Measurements from ENCODE around the gene MAN2C1.

MAN2C1 gene

GRCh38 chr15:75358771-75359536, 9.5 kb downstream of the MAN2C1 start:
- TF ChIP-seq ARNT (IDR thresholded peaks at IDR 0.05): no peak
- no peak for TF ChIP-seq SP1 (IDR thresholded peaks at IDR 0.05)
- no peak for TF ChIP-seq FOXA1 (IDR thresholded peaks at IDR 0.05)
- no peak for TF ChIP-seq BHLHE40 (IDR thresholded peaks at IDR 0.05; ENCODE audit: borderline replicate concordance)
- no peak for TF ChIP-seq FOXM1 (IDR thresholded peaks at IDR 0.05; ENCODE audit: borderline replicate concordance)
- TF ChIP-seq LEF1 (IDR thresholded peaks at IDR 0.05; ENCODE audit: borderline replicate concordance): no peak
- no peak for TF ChIP-seq PKNOX1 (IDR thresholded peaks at IDR 0.05)
- TF ChIP-seq L3MBTL2 (conservative IDR thresholded peaks at IDR 0.05): no peak
- no peak for TF ChIP-seq FOXK2 (IDR thresholded peaks at IDR 0.05)
- no peak for TF ChIP-seq TARDBP (IDR thresholded peaks at IDR 0.05)
- no peak for TF ChIP-seq CTBP1 (IDR thresholded peaks at IDR 0.05; ENCODE audit: borderline replicate concordance)
- TF ChIP-seq ZNF384 (IDR thresholded peaks at IDR 0.05): no peak
- TF ChIP-seq HDGF (IDR thresholded peaks at IDR 0.05; ENCODE audit: borderline replicate concordance): no peak
- no peak for TF ChIP-seq SUZ12 (IDR thresholded peaks at IDR 0.05)
- no peak for TF ChIP-seq ELF4 (IDR thresholded peaks at IDR 0.05)
- no peak for TF ChIP-seq NFRKB (IDR thresholded peaks at IDR 0.05)
- DNase-seq (ENCODE audit: extremely low spot score): no peak
- ChIA-PET CTCF (interaction anchor here (0.6 kb wide), 1 partner anchor 97 kb away, joined by 3 read pairs; no protein-coding TSS in a partner anchor), POLR2A (interaction anchor here (1.5 kb wide), 1 partner anchor 10 kb away, joined by 4 read pairs; no protein-coding TSS in a partner anchor)

DNA sequence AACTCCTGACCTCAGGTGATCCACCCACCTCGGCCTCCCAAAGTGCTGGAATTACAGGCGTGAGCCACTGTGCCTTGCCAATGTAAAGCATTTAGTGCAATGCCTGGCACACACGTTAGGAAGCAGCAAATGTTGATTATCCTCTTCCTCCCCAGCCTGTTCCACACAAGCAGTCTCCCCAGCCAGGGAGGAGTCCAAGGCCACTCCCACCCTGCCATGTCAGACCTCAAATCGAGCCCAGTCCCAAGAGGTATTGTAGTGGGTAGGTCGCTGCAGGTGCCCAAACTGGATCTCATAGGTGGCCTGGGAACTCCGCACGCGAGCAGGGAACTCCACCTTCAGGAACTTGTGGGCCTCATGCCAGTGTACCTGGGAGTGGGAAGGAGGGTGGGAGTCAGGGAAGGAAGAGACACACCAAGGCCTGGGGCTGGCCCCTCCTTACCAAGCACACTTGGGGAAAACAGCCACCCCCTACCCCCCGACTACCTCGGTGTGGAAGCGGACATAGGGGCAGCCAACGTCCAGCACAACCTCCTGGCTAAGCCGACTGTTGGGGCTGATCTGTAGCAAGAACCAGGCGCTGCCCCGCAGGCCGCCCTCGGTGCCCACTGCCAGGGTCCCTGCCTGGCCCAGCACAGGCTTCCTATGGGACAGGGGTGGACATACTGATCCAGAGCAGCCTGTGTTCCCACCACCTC, 10.3 kb downstream of the MAN2C1 start:
- TF ChIP-seq TARDBP (IDR thresholded peaks at IDR 0.05): no peak
- ChIA-PET CTCF (no interaction called here), POLR2A (no interaction called here)
- DNase-seq (ENCODE audit: extremely low spot score): no peak

DNA sequence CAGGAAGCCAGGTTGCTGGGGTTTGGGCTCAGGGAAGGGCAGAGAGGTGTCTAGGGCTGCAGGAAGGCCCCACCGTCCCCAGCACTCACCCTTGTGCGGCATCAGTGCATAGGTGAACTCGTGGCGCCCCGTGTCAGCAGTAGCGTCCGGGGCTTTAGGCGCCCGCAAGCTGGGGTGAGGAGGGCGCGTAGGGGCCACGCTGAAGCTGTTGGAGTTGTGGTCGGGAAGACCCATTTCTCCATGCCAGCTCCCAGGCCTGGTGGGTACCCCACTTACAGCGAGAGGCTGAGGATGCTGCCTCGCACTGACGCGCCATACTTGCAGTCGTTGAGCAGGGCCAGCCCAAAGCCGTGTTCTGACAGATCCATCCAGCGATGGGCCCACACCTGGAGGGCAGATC, 11.9 kb downstream of the MAN2C1 start:
- TF ChIP-seq LEF1 (IDR thresholded peaks at IDR 0.05; ENCODE audit: borderline replicate concordance) (no peak), TARDBP (IDR thresholded peaks at IDR 0.05) (no peak), FOXM1 (IDR thresholded peaks at IDR 0.05; ENCODE audit: borderline replicate concordance) (no peak), PKNOX1 (IDR thresholded peaks at IDR 0.05) (no peak), NFRKB (IDR thresholded peaks at IDR 0.05) (no peak), ZNF384 (IDR thresholded peaks at IDR 0.05) (no peak), FOXA1 (IDR thresholded peaks at IDR 0.05) (no peak), SUZ12 (IDR thresholded peaks at IDR 0.05) (no peak), CTBP1 (IDR thresholded peaks at IDR 0.05; ENCODE audit: borderline replicate concordance) (no peak), HDGF (IDR thresholded peaks at IDR 0.05; ENCODE audit: borderline replicate concordance) (no peak), BHLHE40 (IDR thresholded peaks at IDR 0.05; ENCODE audit: borderline replicate concordance) (no peak), ARNT (IDR thresholded peaks at IDR 0.05) (no peak), SP1 (IDR thresholded peaks at IDR 0.05) (no peak), FOXK2 (IDR thresholded peaks at IDR 0.05) (no peak), ELF4 (IDR thresholded peaks at IDR 0.05) (no peak), L3MBTL2 (conservative IDR thresholded peaks at IDR 0.05) (no peak)
- CTCF ChIA-PET: no interaction called here
- POLR2A ChIA-PET: interaction anchor here (1.2 to 6.0 kb wide), 2 partner anchors 9 to 12 kb away, joined by 4 to 58 read pairs; partner anchors contain the start of gene MAN2C1
- no peak for DNase-seq (ENCODE audit: extremely low spot score)

DNA sequence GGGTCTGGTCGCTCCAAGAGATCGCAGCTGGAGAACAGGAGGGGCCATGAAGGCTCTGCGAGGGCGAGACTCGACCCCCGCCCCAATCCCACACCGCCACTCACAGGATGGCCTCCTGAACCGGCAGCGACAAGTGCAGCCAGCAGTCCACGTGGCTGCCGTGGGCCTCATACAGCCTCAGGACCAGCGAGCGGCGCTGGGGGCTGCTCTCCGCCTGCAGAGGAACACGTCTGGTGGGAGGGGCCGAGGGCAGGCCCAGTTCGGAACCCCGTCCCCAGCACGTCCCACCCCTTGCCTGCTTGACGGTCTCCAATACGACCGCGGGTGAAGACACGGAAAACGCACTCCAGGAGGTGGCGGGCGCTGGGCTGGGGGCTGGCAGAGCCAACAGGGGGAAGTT, 12.4 kb downstream of the MAN2C1 start:
- ChIA-PET CTCF (no interaction called here), POLR2A (interaction anchor here (1.2 to 6.0 kb wide), 2 partner anchors 10 to 12 kb away, joined by 4 to 58 read pairs; partner anchors contain the start of gene MAN2C1)
- no peak for TF ChIP-seq L3MBTL2 (conservative IDR thresholded peaks at IDR 0.05)
- no peak for DNase-seq (ENCODE audit: extremely low spot score)

DNA sequence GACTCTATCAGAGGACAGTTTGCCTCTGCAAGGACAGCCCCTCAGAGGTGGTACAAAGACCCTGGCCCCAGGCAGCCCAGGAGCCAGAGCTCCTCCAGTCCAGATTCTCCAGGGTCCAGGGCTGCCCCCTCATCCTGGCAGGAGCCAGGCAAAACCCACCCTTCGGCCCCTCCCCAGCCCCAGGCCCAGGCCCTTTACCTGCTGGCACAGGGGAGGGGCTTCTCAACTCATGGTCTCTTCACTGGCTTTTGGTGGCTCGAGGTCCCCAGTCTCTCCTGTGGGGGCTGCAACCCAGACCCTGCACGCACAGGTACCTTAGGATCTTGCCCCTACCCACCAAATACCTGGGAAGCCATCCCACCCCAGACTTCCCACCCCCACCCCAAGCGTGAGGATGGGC, 13.0 kb downstream of the MAN2C1 start:
- no peak for DNase-seq (ENCODE audit: extremely low spot score)
- ChIA-PET CTCF (interaction anchor here (1.3 kb wide), 1 partner anchor 12 kb away, joined by 3 read pairs; no protein-coding TSS in a partner anchor), POLR2A (interaction anchor here (1.5 to 6.0 kb wide), 2 partner anchors 11 to 13 kb away, joined by 5 to 58 read pairs; partner anchors contain the start of gene MAN2C1)
- no peak for TF ChIP-seq CTBP1 (IDR thresholded peaks at IDR 0.05; ENCODE audit: borderline replicate concordance)
- TF ChIP-seq TARDBP (IDR thresholded peaks at IDR 0.05): no peak
- TF ChIP-seq NFRKB (IDR thresholded peaks at IDR 0.05): no peak
- no peak for TF ChIP-seq HDGF (IDR thresholded peaks at IDR 0.05; ENCODE audit: borderline replicate concordance)
- TF ChIP-seq ZNF384 (IDR thresholded peaks at IDR 0.05): no peak
- no peak for TF ChIP-seq ARNT (IDR thresholded peaks at IDR 0.05)
- TF ChIP-seq FOXM1 (IDR thresholded peaks at IDR 0.05; ENCODE audit: borderline replicate concordance): no peak
- TF ChIP-seq SP1 (IDR thresholded peaks at IDR 0.05): no peak
- TF ChIP-seq BHLHE40 (IDR thresholded peaks at IDR 0.05; ENCODE audit: borderline replicate concordance): no peak

GRCh38 chr15:75354454-75354853, 14.0 kb downstream of the MAN2C1 start:
- TF ChIP-seq PKNOX1 (IDR thresholded peaks at IDR 0.05) (no peak), SP1 (IDR thresholded peaks at IDR 0.05) (no peak), HDGF (IDR thresholded peaks at IDR 0.05; ENCODE audit: borderline replicate concordance) (no peak), CTBP1 (IDR thresholded peaks at IDR 0.05; ENCODE audit: borderline replicate concordance) (no peak), L3MBTL2 (conservative IDR thresholded peaks at IDR 0.05) (no peak), TARDBP (IDR thresholded peaks at IDR 0.05) (no peak), FOXA1 (IDR thresholded peaks at IDR 0.05) (no peak), SUZ12 (IDR thresholded peaks at IDR 0.05) (no peak)
- DNase-seq (ENCODE audit: extremely low spot score): no peak
- ChIA-PET POLR2A (interaction anchor here (1.4 to 6.0 kb wide), 3 partner anchors 11 to 99 kb away, joined by 4 to 58 read pairs (median 5); partner anchors contain the start of gene MAN2C1), CTCF (interaction anchor here (0.6 to 1.3 kb wide), 2 partner anchors 13 to 287 kb away, joined by 3 read pairs; no protein-coding TSS in a partner anchor)
